ENCODE data around the gene HTD2. TPM values are rescaled to one million over a fixed set of nuclear protein-coding genes. Genes with fewer than 3 reads are reported as not detected.

Gene HTD2
- total RNA-seq, 1 donor from 2014 or later: 0.53 TPM

GRCh38 chr3:58323529-58324390, 17.4 kb downstream of the HTD2 start:
- Histone ChIP-seq H3K4me3 (no peak overlapping the region), H3K27ac (no peak overlapping the region), H3K4me1 (peaks cover 0 to 2% of the 10 kb centered on the region in 2 donors), H3K27me3 (no peaks in the 10 kb centered on the region), H3K36me3 (peaks cover 3 to 5% of the 10 kb centered on the region in 2 donors), H3K9me3 (no peaks in the 10 kb centered on the region)
- intact Hi-C loops (cut with DNase I): loop anchor here (2.0 to 5.0 kb wide), 2 partner anchors 91 to 209 kb away; no protein-coding TSS in a partner anchor
- TF ChIP-seq CTCF (IDR thresholded peaks at IDR 0.05): no peak
- DNase-seq (ENCODE audit: low spot score in 2 of 2): no peak

DNA sequence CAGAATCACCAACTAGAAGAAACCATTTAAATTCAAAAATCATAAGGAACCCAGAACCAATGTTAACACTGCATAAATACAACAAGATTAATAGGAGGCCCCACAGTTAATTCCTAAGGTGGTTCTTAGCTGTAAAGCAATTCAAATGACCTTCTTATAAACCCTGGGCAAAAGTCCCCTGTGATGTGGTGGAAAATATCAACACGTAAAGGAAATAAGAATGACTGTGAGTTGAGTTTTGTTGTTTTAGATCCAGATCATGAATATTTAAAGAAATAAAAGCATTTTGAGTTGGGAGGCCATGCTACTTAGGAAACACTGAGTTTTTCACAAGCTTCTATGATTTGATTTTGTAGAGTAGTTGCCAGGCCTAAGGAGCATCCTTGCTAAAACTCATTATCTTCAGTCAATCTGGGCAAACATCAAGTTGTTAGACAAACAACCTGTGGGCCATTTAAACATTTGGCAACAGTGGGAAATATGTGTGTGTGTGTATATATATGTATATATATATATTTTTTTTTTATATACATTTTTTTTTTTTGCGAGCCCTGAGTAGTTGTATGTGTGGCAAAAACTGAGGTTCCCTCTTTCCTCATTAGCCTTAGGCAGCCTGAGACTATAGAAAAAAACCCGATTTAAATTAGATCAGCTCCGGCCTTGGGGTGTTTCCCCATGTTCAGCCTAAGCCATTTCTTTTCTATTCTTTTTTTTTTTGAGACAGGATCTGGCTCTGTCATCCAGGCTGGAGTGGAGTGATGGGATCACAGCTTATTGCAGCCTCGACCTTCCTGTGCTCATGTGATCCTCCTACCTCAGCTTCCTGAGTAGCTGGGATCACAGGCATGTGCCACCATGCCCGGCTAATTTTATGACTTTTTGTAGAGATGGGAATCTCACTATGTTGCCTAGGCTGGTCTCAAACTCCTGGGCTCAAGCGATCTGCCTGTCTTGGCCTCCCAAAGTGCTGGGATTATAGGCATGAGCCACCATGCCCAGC, 18.4 kb downstream of the HTD2 start:
- no peaks in the 10 kb centered on the region for H3K36me3 ChIP-seq
- peaks cover 0 to 2% of the 10 kb centered on the region in 2 donors for H3K4me1 ChIP-seq
- DNase-seq (ENCODE audit: low spot score in 2 of 2): no peak
- intact Hi-C loops (cut with DNase I): loop anchor here (5.0 kb wide), 1 partner anchor 208 kb away; no protein-coding TSS in a partner anchor
- no peaks in the 10 kb centered on the region for H3K9me3 ChIP-seq
- TF ChIP-seq CTCF (IDR thresholded peaks at IDR 0.05): no peak
- H3K27ac ChIP-seq: peak overlapping the region in 1 of 2 donors; percentile 44
- H3K27me3 ChIP-seq: no peaks in the 10 kb centered on the region
- no peak overlapping the region for H3K4me3 ChIP-seq

GRCh38 chr3:58325525-58325992, 19.2 kb downstream of the HTD2 start:
- intact Hi-C loops (cut with DNase I): no loop called here
- Histone ChIP-seq H3K4me1 (peaks cover 0 to 2% of the 10 kb centered on the region in 2 donors), H3K9me3 (no peaks in the 10 kb centered on the region), H3K27ac (peak overlapping the region in 1 of 2 donors; percentile 44), H3K4me3 (no peak overlapping the region), H3K36me3 (no peaks in the 10 kb centered on the region), H3K27me3 (no peaks in the 10 kb centered on the region)
- no peak for TF ChIP-seq CTCF (IDR thresholded peaks at IDR 0.05)
- no peak for DNase-seq (ENCODE audit: low spot score in 2 of 2)

- intact Hi-C loops (cut with DNase I): no loop called here
- H3K27me3 ChIP-seq: no peaks in the 10 kb centered on the region
- DNase-seq (ENCODE audit: low spot score in 2 of 2): no peak
- no peaks in the 10 kb centered on the region for H3K36me3 ChIP-seq
- peaks cover 0 to 2% of the 10 kb centered on the region in 2 donors for H3K4me1 ChIP-seq
- H3K27ac ChIP-seq: no peak overlapping the region
- H3K9me3 ChIP-seq: no peaks in the 10 kb centered on the region
- TF ChIP-seq CTCF (IDR thresholded peaks at IDR 0.05): no peak
- H3K4me3 ChIP-seq: no peak overlapping the region
These were observed 20.1 kb downstream of the HTD2 start for GRCh38 chr3:58326267-58326900.

Data from ascending aorta (tissue), 2 donors.